Bronchial epithelial cell (primary cell): ENCODE data around the gene ZNF397. TPM values are rescaled to one million over a fixed set of nuclear protein-coding genes. Genes with fewer than 3 reads are reported as not detected.

Source experiments
- DNase-seq: peaks from one replicate; pipeline ENCODE4 v3.0.0-alpha.2; 2010; ENCODE audit warnings: low read depth
- FAIRE-seq: peaks from 2 replicates; lab custom pipeline; 2011; peaks lifted over from hg19 to GRCh38; lab: Jason Lieb, UNC
- H3K27me3 ChIP-seq: 2 replicates; pipeline ENCODE4 v1.5.1; 2011; ENCODE audit warnings: low read length; ENCODE audit not compliant: control insufficient read depth, insufficient read depth
- H3K36me3 ChIP-seq: 2 replicates; pipeline ENCODE4 v1.5.1; 2011; ENCODE audit warnings: low read length; ENCODE audit not compliant: control insufficient read depth, insufficient read depth
- H3K4me3 ChIP-seq: 2 replicates; pipeline ENCODE4 v1.5.1; 2011; ENCODE audit warnings: mild to moderate bottlenecking, low read depth, low read length, control low read depth
- total RNA-seq: library from RNA; depleted of rRNA; stranded (reverse); fragments of >200 nt; gene quantifications from 2 replicates; pipeline ENCODE4 v1.2.1, GENCODE V29; 2014
- TF ChIP-seq, protein P1 (sequence below): IDR thresholded peaks from 2 replicates; pipeline ENCODE4 v1.5.1; 2011; ENCODE audit warnings: mild to moderate bottlenecking, moderate library complexity, low read length, control low read depth, inconsistent platforms; ENCODE audit not compliant: insufficient read depth, severe bottlenecking

The ZNF397 gene
- total RNA-seq, 1 donor from 2014 or later = 15.0 TPM

DNA sequence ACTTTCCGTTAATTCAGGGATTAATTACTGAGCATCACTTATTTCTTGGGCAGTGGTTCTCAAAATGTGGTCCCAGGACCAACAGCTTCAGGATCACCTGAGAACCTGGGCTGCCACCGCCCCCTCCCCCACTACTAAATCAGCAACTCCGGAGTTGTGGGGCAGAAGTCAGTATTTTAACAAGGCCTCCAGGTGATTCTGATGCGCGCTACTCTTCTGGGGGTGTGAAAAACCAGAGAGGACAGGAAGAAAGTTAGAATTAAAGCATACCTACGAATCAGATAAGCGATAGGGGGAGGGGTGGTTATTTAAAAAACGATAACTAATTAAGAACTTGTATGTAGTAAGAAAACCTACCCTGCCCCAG lies 48.9 kb downstream of the ZNF397 start:
- DNase-seq (no peak), FAIRE-seq (no peak)
- H3K36me3 ChIP-seq = peaks cover 1% of the 10 kb centered on the region
- peak overlapping the region; percentile 67 for H3K4me3 ChIP-seq
- H3K27me3 ChIP-seq = no peaks in the 10 kb centered on the region
- TF ChIP-seq, protein P1, sequence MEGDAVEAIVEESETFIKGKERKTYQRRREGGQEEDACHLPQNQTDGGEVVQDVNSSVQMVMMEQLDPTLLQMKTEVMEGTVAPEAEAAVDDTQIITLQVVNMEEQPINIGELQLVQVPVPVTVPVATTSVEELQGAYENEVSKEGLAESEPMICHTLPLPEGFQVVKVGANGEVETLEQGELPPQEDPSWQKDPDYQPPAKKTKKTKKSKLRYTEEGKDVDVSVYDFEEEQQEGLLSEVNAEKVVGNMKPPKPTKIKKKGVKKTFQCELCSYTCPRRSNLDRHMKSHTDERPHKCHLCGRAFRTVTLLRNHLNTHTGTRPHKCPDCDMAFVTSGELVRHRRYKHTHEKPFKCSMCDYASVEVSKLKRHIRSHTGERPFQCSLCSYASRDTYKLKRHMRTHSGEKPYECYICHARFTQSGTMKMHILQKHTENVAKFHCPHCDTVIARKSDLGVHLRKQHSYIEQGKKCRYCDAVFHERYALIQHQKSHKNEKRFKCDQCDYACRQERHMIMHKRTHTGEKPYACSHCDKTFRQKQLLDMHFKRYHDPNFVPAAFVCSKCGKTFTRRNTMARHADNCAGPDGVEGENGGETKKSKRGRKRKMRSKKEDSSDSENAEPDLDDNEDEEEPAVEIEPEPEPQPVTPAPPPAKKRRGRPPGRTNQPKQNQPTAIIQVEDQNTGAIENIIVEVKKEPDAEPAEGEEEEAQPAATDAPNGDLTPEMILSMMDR = no peak

DNA sequence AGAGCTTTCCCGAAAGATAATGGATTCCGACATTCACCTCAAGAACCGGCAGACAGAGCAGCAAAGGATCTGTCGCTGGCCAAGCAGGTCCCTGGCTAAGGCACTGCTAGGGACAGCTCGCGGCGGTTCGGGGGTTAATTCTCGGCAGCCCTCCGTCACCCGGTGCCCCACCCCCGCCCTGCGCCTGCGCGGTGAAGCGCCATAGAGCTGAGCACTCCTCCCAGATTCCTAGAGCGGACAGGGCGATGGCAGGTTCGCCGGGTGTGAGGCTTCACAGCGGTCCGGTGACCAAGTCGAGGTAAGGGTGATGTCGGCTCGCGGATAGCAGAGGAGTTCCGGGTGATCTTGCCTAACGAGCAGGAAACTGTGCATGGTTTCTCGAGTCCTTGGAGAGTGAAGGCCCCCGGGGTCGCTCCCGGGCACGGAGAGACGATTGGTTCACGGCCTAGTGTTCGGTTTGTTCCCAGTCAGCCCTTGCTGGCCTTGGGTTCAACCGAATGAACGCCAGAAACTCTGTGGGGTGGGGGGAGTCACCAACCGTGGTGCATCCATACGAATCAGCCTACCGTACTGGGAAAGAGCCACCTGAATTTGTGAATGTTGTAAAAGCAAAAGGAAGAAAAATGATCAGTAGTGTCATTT lies 49.4 kb downstream of the ZNF397 start, which contains the start of gene ZSCAN30:
Gene ZSCAN30, minus strand, starts transcription at position 136 of the 642 bp plus-strand sequence. CDS start 25,877 bp downstream, outside the sequence.
- DNase-seq (peak; percentile 83), FAIRE-seq (peak; percentile 96)

DNA sequence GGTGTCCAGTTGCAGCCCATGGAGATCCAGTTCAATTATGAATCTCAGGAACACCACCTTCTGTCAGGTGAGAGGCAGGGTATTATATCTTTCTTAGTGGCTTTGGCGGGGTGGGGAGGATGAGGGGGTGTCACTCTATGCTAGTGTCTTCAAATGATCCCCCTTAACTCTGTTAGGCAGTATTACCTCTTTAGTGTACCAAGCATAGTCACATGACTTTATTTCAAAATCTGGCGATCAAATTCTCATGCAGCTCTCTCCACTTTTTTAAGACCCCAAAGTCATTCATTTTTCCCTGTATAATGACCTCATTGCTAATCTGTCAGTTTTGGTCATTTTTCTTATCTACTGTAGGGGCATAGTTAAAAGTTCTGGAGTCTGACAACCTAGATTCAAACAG lies 50.3 kb downstream of the ZNF397 start:
- FAIRE-seq (no peak), DNase-seq (no peak)
- H3K4me3 ChIP-seq = peak overlapping the region; percentile 67
- H3K36me3 ChIP-seq = peaks cover 5% of the 10 kb centered on the region
- H3K27me3 ChIP-seq = no peaks in the 10 kb centered on the region
- TF ChIP-seq, protein P1 = no peak

More for the DNA sequence above, 49.4 kb downstream of the ZNF397 start, which contains the start of gene ZSCAN30:
- Histone ChIP-seq H3K4me3 (peak within 1 kb of the TSS; percentile 67), H3K27me3 (no peaks in the 10 kb centered on the region), H3K36me3 (peaks cover 2% of the 10 kb centered on the region)
- TF ChIP-seq, protein P1 = no peak

DNA sequence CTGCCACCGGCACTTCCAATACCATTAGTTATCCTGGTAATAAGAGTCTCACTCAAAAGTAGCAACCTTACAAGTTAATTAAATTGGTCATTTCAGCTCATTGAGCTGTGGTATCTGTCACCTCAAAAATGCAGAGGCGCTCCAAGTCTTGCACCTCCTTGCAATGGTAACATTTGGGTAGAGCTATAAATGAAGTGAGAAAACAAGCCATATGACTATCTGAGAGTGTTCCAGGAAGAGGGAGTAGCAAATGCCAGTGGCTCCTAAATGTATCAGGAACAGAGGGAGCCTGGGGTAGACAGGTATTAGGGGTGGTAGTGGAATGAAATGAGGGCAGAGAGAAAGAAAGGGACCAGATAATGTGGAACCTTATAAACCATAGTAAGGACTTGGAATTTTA lies 55.2 kb downstream of the ZNF397 start:
- Histone ChIP-seq H3K27me3 (no peaks in the 10 kb centered on the region), H3K4me3 (no peak overlapping the region), H3K36me3 (peaks cover 6% of the 10 kb centered on the region)
- DNase-seq (no peak), FAIRE-seq (no peak)
- TF ChIP-seq, protein P1 = no peak

DNA sequence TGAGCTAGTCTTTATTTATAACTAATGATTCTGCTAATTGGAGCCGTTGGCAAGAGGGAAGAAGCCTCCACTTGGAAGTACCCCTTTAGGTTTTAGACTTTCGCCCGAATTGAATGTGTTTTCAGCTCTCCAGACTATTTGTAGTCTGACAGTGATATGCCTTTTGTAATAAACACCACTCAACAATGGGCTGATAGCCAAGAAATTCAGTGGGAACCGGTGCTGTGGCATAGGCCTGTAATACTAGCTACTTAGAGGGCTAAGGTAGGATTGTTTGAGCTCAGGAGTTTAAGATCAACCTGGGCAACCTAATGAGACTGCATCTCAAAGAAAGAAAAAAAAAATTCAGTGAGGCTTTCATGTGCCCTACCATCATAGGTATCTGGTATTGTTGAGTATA lies 62.8 kb downstream of the ZNF397 start:
- TF ChIP-seq, protein P1 = no peak
- Histone ChIP-seq H3K27me3 (no peaks in the 10 kb centered on the region), H3K36me3 (peaks cover 3% of the 10 kb centered on the region), H3K4me3 (no peak overlapping the region)
- DNase-seq (no peak), FAIRE-seq (no peak)
